Neural crest cell (in vitro differentiated cells): Measurements from ENCODE around the gene MESD. TPM values are rescaled to one million over a fixed set of nuclear protein-coding genes. Genes with fewer than 3 reads are reported as not detected.

Source experiments
- DNase-seq: peaks from one replicate; pipeline ENCODE4 v3.0.0; 2021; ENCODE audit warnings: low read depth, mixed read lengths, low spot score
- H3K27ac Mint-ChIP-seq: one replicate; pipeline ENCODE4 v1.8.0; 2021; ENCODE audit warnings: mild to moderate bottlenecking, mixed read lengths; ENCODE audit not compliant: unreplicated experiment
- H3K27me3 Mint-ChIP-seq: 2 replicates; pipeline ENCODE4 v1.8.0; 2021; ENCODE audit warnings: low read depth, mild to moderate bottlenecking, mixed read lengths
- H3K36me3 Mint-ChIP-seq: 2 replicates; pipeline ENCODE4 v1.8.0; 2021; ENCODE audit warnings: low read depth, mild to moderate bottlenecking, mixed read lengths
- H3K4me1 Mint-ChIP-seq: 2 replicates; pipeline ENCODE4 v1.8.0; 2021; ENCODE audit warnings: mixed read lengths
- H3K4me3 Mint-ChIP-seq: one replicate; pipeline ENCODE4 v1.8.0; 2021; ENCODE audit warnings: mild to moderate bottlenecking, mixed read lengths
- H3K9me3 Mint-ChIP-seq: 2 replicates; pipeline ENCODE4 v1.8.0; 2021; ENCODE audit warnings: mixed read lengths
- total RNA-seq: library from RNA; stranded (reverse); gene quantifications from 2 replicates; pipeline ENCODE4 v1.2.1, GENCODE V29; 2021
- TF ChIP-seq, protein P1 (sequence below): fragments of 200-600 bp; sonication (generic); conservative IDR thresholded peaks from 2 replicates; pipeline ENCODE4 v1.5.0; 2021; ENCODE audit warnings: antibody characterized with exemption, mild to moderate bottlenecking

The MESD gene
- total RNA-seq, 1 donor from 2014 or later, result 30.7 TPM

DNA sequence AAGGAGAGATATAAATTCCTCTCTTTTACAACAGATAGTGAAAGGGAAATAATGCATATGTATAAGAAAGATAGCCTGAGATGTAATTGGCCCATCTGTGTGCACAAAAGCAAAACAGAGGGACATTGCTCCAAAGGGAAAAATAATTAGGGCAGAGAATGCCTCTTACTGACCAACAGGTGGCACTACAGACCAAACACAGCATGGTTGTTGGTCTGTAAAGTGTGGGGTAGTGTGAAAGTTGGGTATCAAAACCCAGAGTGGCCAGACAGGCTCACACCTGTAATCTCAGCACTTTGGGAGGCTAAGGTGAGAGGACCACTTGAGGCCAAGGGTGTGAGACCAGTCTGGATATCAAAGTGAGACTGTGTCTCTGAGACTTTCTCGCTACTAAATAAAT is 6.6 kb upstream of the MESD start:
- Mint-ChIP-seq H3K36me3 (no peaks in the 10 kb centered on the region), H3K4me3 (peak overlapping the region; percentile 21), H3K4me1 (peaks cover 7% of the 10 kb centered on the region), H3K27me3 (no peaks in the 10 kb centered on the region), H3K9me3 (peaks cover 2% of the 10 kb centered on the region), H3K27ac (no peak overlapping the region)
- TF ChIP-seq, protein P1, sequence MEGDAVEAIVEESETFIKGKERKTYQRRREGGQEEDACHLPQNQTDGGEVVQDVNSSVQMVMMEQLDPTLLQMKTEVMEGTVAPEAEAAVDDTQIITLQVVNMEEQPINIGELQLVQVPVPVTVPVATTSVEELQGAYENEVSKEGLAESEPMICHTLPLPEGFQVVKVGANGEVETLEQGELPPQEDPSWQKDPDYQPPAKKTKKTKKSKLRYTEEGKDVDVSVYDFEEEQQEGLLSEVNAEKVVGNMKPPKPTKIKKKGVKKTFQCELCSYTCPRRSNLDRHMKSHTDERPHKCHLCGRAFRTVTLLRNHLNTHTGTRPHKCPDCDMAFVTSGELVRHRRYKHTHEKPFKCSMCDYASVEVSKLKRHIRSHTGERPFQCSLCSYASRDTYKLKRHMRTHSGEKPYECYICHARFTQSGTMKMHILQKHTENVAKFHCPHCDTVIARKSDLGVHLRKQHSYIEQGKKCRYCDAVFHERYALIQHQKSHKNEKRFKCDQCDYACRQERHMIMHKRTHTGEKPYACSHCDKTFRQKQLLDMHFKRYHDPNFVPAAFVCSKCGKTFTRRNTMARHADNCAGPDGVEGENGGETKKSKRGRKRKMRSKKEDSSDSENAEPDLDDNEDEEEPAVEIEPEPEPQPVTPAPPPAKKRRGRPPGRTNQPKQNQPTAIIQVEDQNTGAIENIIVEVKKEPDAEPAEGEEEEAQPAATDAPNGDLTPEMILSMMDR, result peak; percentile 62
- no peak for DNase-seq

GRCh38 chr15:80992441-80992840 is 2.8 kb upstream of the MESD start:
- Mint-ChIP-seq H3K36me3 (no peaks in the 10 kb centered on the region), H3K27ac (no peak overlapping the region), H3K9me3 (peaks cover 2% of the 10 kb centered on the region), H3K4me3 (peak overlapping the region; percentile 17), H3K4me1 (peaks cover 18% of the 10 kb centered on the region), H3K27me3 (no peaks in the 10 kb centered on the region)
- TF ChIP-seq, protein P1, result no peak
- no peak for DNase-seq

GRCh38 chr15:80992006-80992405 is 2.4 kb upstream of the MESD start:
- no peak for DNase-seq
- Mint-ChIP-seq H3K4me3 (peak overlapping the region; percentile 17), H3K9me3 (peaks cover under 1% of the 10 kb centered on the region), H3K4me1 (peaks cover 19% of the 10 kb centered on the region), H3K36me3 (no peaks in the 10 kb centered on the region), H3K27ac (no peak overlapping the region), H3K27me3 (no peaks in the 10 kb centered on the region)
- TF ChIP-seq, protein P1, result no peak

GRCh38 chr15:80991421-80991820 is 1.8 kb upstream of the MESD start:
- H3K27me3 Mint-ChIP-seq, result no peaks in the 10 kb centered on the region
- no peak overlapping the region for H3K27ac Mint-ChIP-seq
- no peaks in the 10 kb centered on the region for H3K36me3 Mint-ChIP-seq
- H3K4me1 Mint-ChIP-seq, result peaks cover 25% of the 10 kb centered on the region
- TF ChIP-seq, protein P1, result no peak
- peak overlapping the region; percentile 48 for H3K4me3 Mint-ChIP-seq
- no peak for DNase-seq
- no peaks in the 10 kb centered on the region for H3K9me3 Mint-ChIP-seq

DNA sequence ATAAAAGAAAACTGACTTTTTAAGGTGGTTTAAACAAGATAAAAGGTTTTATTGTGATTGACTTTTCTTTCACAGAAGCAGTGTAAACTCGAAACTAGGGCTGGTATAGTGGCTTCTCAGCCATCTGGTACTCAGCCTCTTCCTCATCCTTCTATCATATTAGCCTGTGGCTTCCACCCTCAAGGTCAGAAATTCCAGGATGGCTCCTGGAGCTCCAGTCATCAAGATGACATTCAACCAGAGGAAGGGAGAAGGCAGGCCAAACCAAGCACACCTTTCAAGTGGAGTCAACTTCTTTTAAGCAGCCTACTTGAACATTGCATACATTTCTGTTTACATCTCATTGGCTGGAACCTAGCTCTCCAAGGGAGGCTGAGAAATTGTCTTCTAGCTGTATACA is 1.3 kb upstream of the MESD start:
- no peak for DNase-seq
- TF ChIP-seq, protein P1, result no peak
- no peaks in the 10 kb centered on the region for H3K9me3 Mint-ChIP-seq
- H3K27me3 Mint-ChIP-seq, result no peaks in the 10 kb centered on the region
- H3K4me3 Mint-ChIP-seq, result peak overlapping the region; percentile 48
- H3K27ac Mint-ChIP-seq, result no peak overlapping the region
- H3K36me3 Mint-ChIP-seq, result peaks cover 2% of the 10 kb centered on the region
- H3K4me1 Mint-ChIP-seq, result peaks cover 28% of the 10 kb centered on the region

DNA sequence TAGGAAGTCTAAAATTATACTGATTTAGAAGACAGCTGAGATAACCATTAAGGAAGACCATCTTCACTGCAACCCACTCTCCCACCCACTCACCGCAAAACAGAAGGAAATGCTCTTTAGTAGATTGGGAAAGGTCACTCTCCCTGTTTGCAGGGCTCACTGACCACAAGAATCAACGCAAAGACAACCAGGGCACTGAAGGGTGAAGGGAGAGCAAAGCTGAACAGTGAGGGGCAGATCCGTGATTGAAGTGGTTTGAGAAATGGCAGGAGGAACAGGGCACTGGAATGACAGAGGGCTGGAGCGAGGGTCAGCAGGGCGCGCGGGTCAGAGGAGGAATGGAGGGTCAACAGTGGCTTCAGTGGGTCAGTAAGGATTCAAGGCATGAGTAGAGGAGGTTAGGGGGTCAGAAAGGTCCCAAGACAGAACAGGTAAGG is 520 bp downstream of the MESD start:
- H3K27me3 Mint-ChIP-seq, result no peaks in the 10 kb centered on the region
- H3K9me3 Mint-ChIP-seq, result no peaks in the 10 kb centered on the region

More for the DNA sequence above, 520 bp downstream of the MESD start:
- H3K4me1 Mint-ChIP-seq, result peaks cover 35% of the 10 kb centered on the region
- TF ChIP-seq, protein P1, result no peak
- no peak for DNase-seq
- H3K4me3 Mint-ChIP-seq, result peak overlapping the region; percentile 99
- peaks cover 3% of the 10 kb centered on the region for H3K36me3 Mint-ChIP-seq
- peak overlapping the region; percentile 99 for H3K27ac Mint-ChIP-seq
